Measurements from ENCODE around the gene OGFR. TPM values are rescaled to one million over a fixed set of nuclear protein-coding genes. Genes with fewer than 3 reads are reported as not detected.

The OGFR gene
- total RNA-seq, 1 experiment from 2014 or later = 47.3 TPM

DNA sequence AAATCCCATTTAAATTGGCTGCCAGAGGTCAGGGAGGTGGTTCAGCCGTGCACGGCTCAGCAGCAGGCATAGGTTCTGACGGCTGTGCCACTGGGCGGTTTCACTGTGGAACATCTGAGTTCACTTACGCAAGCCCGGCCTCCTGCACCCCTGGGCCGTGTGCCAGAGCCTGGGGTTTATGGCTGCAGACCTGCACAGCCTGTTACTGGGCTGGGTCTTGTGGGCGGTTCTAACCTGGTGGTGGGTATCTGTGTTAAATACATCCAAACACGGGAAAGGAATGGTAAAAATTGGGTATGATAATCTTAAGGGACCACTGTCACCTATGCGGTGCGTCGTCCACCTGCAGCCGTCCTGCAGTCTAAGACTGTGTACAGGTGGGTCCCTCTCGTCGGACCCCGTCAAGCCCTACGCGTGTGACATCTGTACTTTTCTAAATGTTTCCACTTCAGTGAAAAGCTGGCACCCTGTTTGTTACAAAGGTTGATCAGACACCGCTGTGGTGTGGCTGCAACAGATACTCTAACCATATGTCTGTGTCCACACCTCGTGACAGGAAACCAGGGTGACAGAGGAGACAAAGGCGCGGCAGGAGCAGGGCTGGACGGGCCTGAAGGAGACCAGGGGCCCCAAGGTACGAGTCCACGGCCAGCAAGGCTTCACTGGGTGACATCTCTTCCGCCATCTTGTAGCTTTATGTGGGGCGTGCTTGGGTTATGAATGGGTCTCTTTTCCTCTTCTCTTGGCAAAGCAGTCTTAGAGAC is 33.7 kb downstream of the OGFR start:
- no peaks in the 10 kb centered on the region for H3K36me3 ChIP-seq (ENCODE audit: control insufficient read depth, insufficient read depth, low read length)
- H3K27me3 ChIP-seq (ENCODE audit: control insufficient read depth, insufficient read depth, low read length) = no peaks in the 10 kb centered on the region
- POLR2A ChIA-PET = no interaction called here
- in situ Hi-C loops (cut with HindIII; ENCODE audit: low pct_unique_long_range_greater_than_20kb, low sequenced_read_pairs) (no loop called here), intact Hi-C loops (cut with micrococcal nuclease; ENCODE audit: unreplicated experiment) (no loop called here)
- no peaks in the 10 kb centered on the region for H3K9me3 ChIP-seq (ENCODE audit: control insufficient read depth, insufficient read depth, low read depth, low read length)
- ATAC-seq = no peak
- CTCF ChIA-PET = no interaction called here
- no peaks in the 10 kb centered on the region for H3K4me1 ChIP-seq (ENCODE audit: control insufficient read depth, insufficient read depth, low read length)
- H3K4me3 ChIP-seq (ENCODE audit: low read depth in 2 of 2, low read length in 2 of 2) = no peak overlapping the region
- no peak for DNase-seq (ENCODE audit: low read depth, low spot score)
- no TSS peak for BruUV-seq (replicated peaks)
- no peak overlapping the region for H3K27ac ChIP-seq (ENCODE audit: low read length)
- TF ChIP-seq POLR2AphosphoS5 (IDR thresholded peaks at IDR 0.05; ENCODE audit: low read depth, low read length) (no peak), TCF7L2 (IDR thresholded peaks at IDR 0.05; ENCODE audit: low read depth, low read length) (no peak), REST (IDR thresholded peaks at IDR 0.05; ENCODE audit: insufficient read depth in 1 of 2, low read depth in 2 of 2, low read length in 1 of 2) (no peak)

GRCh38 chr20:62839261-62839660 is 34.6 kb downstream of the OGFR start:
- Histone ChIP-seq H3K4me3 (ENCODE audit: low read depth in 2 of 2, low read length in 2 of 2) (no peak overlapping the region), H3K27ac (ENCODE audit: low read length) (no peak overlapping the region), H3K4me1 (ENCODE audit: control insufficient read depth, insufficient read depth, low read length) (no peaks in the 10 kb centered on the region), H3K9me3 (ENCODE audit: control insufficient read depth, insufficient read depth, low read depth, low read length) (no peaks in the 10 kb centered on the region), H3K36me3 (ENCODE audit: control insufficient read depth, insufficient read depth, low read length) (no peaks in the 10 kb centered on the region), H3K27me3 (ENCODE audit: control insufficient read depth, insufficient read depth, low read length) (no peaks in the 10 kb centered on the region)
- intact Hi-C loops (cut with micrococcal nuclease; ENCODE audit: unreplicated experiment) (no loop called here), in situ Hi-C loops (cut with HindIII; ENCODE audit: low pct_unique_long_range_greater_than_20kb, low sequenced_read_pairs) (no loop called here)
- TF ChIP-seq SIN3A (IDR thresholded peaks at IDR 0.05; ENCODE audit: borderline replicate concordance, insufficient read depth, low read depth, low read length) (no peak), REST (IDR thresholded peaks at IDR 0.05; ENCODE audit: insufficient read depth in 1 of 2, low read depth in 2 of 2, low read length in 1 of 2) (no peak), POLR2AphosphoS5 (IDR thresholded peaks at IDR 0.05; ENCODE audit: low read depth, low read length) (no peak), CTCF (IDR thresholded peaks at IDR 0.05) (no peak), TCF7L2 (IDR thresholded peaks at IDR 0.05; ENCODE audit: low read depth, low read length) (no peak)
- POLR2A ChIA-PET = no interaction called here
- DNase-seq (ENCODE audit: low read depth, low spot score) = no peak
- CTCF ChIA-PET = no interaction called here
- BruUV-seq (replicated peaks) = no TSS peak
- 0 out of 2 replicates have a peak, but pooled peaks have one; percentile 30 for ATAC-seq
